Neural crest cell (in vitro differentiated cells): ENCODE measurements around the gene MVB12A. TPM values are rescaled to one million over a fixed set of nuclear protein-coding genes. Genes with fewer than 3 reads are reported as not detected.

ENCODE experiments used
- DNase-seq: peaks from one replicate; pipeline ENCODE4 v3.0.0; 2021; ENCODE audit warnings: low read depth, mixed read lengths, low spot score
- H3K27ac Mint-ChIP-seq: one replicate; pipeline ENCODE4 v1.8.0; 2021; ENCODE audit warnings: mild to moderate bottlenecking, mixed read lengths; ENCODE audit not compliant: unreplicated experiment
- H3K27me3 Mint-ChIP-seq: 2 replicates; pipeline ENCODE4 v1.8.0; 2021; ENCODE audit warnings: low read depth, mild to moderate bottlenecking, mixed read lengths
- H3K36me3 Mint-ChIP-seq: 2 replicates; pipeline ENCODE4 v1.8.0; 2021; ENCODE audit warnings: low read depth, mild to moderate bottlenecking, mixed read lengths
- H3K4me1 Mint-ChIP-seq: 2 replicates; pipeline ENCODE4 v1.8.0; 2021; ENCODE audit warnings: mixed read lengths
- H3K4me3 Mint-ChIP-seq: one replicate; pipeline ENCODE4 v1.8.0; 2021; ENCODE audit warnings: mild to moderate bottlenecking, mixed read lengths
- H3K9me3 Mint-ChIP-seq: 2 replicates; pipeline ENCODE4 v1.8.0; 2021; ENCODE audit warnings: mixed read lengths
- CTCF ChIP-seq: fragments of 200-600 bp; sonication (generic); conservative IDR thresholded peaks from 2 replicates; pipeline ENCODE4 v1.5.0; 2021; ENCODE audit warnings: antibody characterized with exemption, mild to moderate bottlenecking
- total RNA-seq: library from RNA; stranded (reverse); gene quantifications from 2 replicates; pipeline ENCODE4 v1.2.1, GENCODE V29; 2021

Gene MVB12A
- total RNA-seq, 1 donor from 2014 or later: 48.1 TPM

- no peaks in the 10 kb centered on the region for H3K36me3 Mint-ChIP-seq
- H3K4me1 Mint-ChIP-seq: peaks cover 14% of the 10 kb centered on the region
- no peak overlapping the region for H3K27ac Mint-ChIP-seq
- no peak for DNase-seq
- no peak for TF ChIP-seq CTCF
- peak overlapping the region; percentile 71 for H3K4me3 Mint-ChIP-seq
- H3K27me3 Mint-ChIP-seq: peaks cover 19% of the 10 kb centered on the region
- H3K9me3 Mint-ChIP-seq: no peaks in the 10 kb centered on the region
These were observed 26.8 kb upstream of the MVB12A start for GRCh38 chr19:17393002-17393401.

GRCh38 chr19:17393914-17394313 is 25.9 kb upstream of the MVB12A start, which contains the start of gene CCDC194:
Gene CCDC194, minus strand, starts transcription at chr19:17394196. Its CDS starts 38 bp downstream, at chr19:17394158.
- Mint-ChIP-seq H3K27me3 (peaks cover 15% of the 10 kb centered on the region), H3K9me3 (no peaks in the 10 kb centered on the region), H3K4me3 (peak within 1 kb of the TSS; percentile 71), H3K36me3 (no peaks in the 10 kb centered on the region), H3K27ac (no peak within 1 kb of the TSS), H3K4me1 (peaks cover 14% of the 10 kb centered on the region)
- no peak for TF ChIP-seq CTCF
- DNase-seq: no peak

DNA sequence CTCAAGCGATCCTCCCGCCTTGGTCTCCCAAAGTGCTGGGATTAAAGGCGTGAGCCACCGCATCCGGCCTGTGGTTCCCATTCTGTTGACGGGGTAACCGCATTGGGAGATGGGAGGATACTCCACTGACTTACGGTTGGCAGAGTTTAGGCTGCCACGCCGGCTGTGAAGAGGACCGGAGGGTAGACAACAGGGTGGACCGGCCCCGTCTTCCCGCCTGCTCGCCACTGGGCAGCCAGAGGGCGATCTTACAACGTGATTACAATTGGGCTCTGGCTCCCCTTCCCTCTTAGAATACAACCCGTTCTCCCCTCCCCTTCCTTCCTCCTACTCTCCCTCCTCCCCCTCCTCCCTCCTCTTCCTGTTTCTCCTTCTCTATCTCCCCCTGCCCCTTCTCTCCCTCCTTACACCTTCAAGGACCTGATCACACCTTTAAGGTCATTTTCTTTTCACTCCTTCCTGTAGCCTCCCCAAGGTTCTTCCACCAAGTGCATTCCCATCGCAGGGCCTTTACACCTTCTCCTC is 24.9 kb upstream of the MVB12A start:
- Mint-ChIP-seq H3K4me1 (peaks cover 14% of the 10 kb centered on the region), H3K9me3 (no peaks in the 10 kb centered on the region), H3K4me3 (no peak overlapping the region), H3K27me3 (peaks cover 6% of the 10 kb centered on the region), H3K36me3 (no peaks in the 10 kb centered on the region), H3K27ac (no peak overlapping the region)
- DNase-seq: peak; percentile 51
- peak; percentile 64 for TF ChIP-seq CTCF

DNA sequence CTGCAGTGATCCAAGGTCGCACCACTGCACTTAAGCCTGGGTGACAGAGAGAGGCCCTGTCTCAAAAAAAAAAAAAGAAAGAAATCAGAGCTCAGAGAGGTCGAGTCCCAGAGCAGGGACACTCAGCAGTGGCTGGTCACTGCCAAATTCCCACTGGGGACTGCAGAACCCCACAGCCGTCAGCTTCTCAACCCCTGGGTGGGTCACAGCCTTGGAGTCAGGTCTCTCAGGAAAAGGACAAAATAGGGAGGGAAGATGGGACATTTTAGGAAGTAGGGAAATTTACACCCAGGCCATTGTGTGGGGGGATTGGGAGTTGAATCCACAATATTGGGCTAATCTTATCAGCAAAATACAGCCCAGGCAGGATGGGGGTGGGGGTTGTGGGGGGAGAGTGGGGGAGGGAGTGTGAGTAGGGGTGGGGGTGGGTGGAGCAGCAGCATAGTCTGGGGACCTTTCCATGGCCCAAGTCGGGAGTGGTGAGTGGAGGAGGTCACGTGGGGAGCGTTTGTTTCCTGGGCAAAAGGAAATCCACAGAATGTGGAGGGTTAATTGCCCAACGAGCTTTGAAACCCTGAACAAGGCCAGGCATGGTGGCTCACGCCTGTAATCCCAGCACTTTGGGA is 20.8 kb upstream of the MVB12A start:
- Mint-ChIP-seq H3K4me1 (peaks cover 14% of the 10 kb centered on the region), H3K27ac (no peak overlapping the region), H3K9me3 (no peaks in the 10 kb centered on the region), H3K36me3 (no peaks in the 10 kb centered on the region), H3K4me3 (no peak overlapping the region), H3K27me3 (no peaks in the 10 kb centered on the region)
- DNase-seq: no peak
- no peak for TF ChIP-seq CTCF

- Mint-ChIP-seq H3K9me3 (no peaks in the 10 kb centered on the region), H3K27me3 (no peaks in the 10 kb centered on the region), H3K4me3 (no peak overlapping the region), H3K27ac (no peak overlapping the region), H3K4me1 (peaks cover 14% of the 10 kb centered on the region), H3K36me3 (no peaks in the 10 kb centered on the region)
- TF ChIP-seq CTCF: no peak
- DNase-seq: no peak
These were observed 18.2 kb upstream of the MVB12A start for GRCh38 chr19:17401628-17402027.
